HEK293 (cell line): Measurements from ENCODE around the gene TMEM187.

Experiments
- ATF2 ChIP-seq: fragments of 450-650 bp; formaldehyde crosslinking; IDR thresholded peaks from 2 replicates; pipeline ENCODE4 v1.5.1; 2016; ENCODE audit warnings: missing biosample characterization, missing genetic modification characterization, low read depth
- EGR2 ChIP-seq: fragments of 450-650 bp; formaldehyde crosslinking; IDR thresholded peaks from 2 replicates; pipeline ENCODE4 v1.5.1; 2016; ENCODE audit warnings: low read depth, missing biosample characterization, missing genetic modification characterization
- GLI2 ChIP-seq: fragments of 450-650 bp; formaldehyde crosslinking; IDR thresholded peaks from 2 replicates; pipeline ENCODE4; 2017; ENCODE audit warnings: missing biosample characterization, missing genetic modification characterization, low read depth, borderline replicate concordance
- GLIS2 ChIP-seq: fragments of 450-650 bp; formaldehyde crosslinking; IDR thresholded peaks from 2 replicates; pipeline ENCODE4 v1.5.1; 2016; ENCODE audit warnings: missing biosample characterization, missing genetic modification characterization
- HOXC10 ChIP-seq: sonication (generic); formaldehyde crosslinking; IDR thresholded peaks from 2 replicates; pipeline ENCODE4 v1.8.1; 2023; ENCODE audit warnings: mild to moderate bottlenecking, missing genetic modification reagents
- HOXD13 ChIP-seq: sonication (generic); formaldehyde crosslinking; IDR thresholded peaks from 2 replicates; pipeline ENCODE4 v1.8.0; 2022; ENCODE audit warnings: missing genetic modification reagents, borderline replicate concordance
- KLF10 ChIP-seq: fragments of 450-650 bp; IDR thresholded peaks from 2 replicates; pipeline ENCODE4 v1.5.1; 2018; ENCODE audit warnings: missing biosample characterization, mild to moderate bottlenecking, missing genetic modification characterization
- KLF7 ChIP-seq: fragments of 450-650 bp; formaldehyde crosslinking; IDR thresholded peaks from 2 replicates; pipeline ENCODE4 v1.5.1; 2016; ENCODE audit warnings: missing biosample characterization, missing genetic modification characterization, borderline replicate concordance
- SP3 ChIP-seq: fragments of 450-650 bp; formaldehyde crosslinking; IDR thresholded peaks from 2 replicates; pipeline ENCODE4 v1.5.1; 2016; ENCODE audit warnings: missing biosample characterization, missing genetic modification characterization
- ZBTB1 ChIP-seq: fragments of 450-650 bp; formaldehyde crosslinking; IDR thresholded peaks from 2 replicates; pipeline ENCODE4 v1.5.1; 2016; ENCODE audit warnings: missing biosample characterization, missing genetic modification characterization
- ZNF138 ChIP-seq: fragments of 450-650 bp; formaldehyde crosslinking; IDR thresholded peaks from 2 replicates; pipeline ENCODE4 v1.5.1; 2016; ENCODE audit warnings: missing biosample characterization, missing genetic modification characterization, borderline replicate concordance
- ZNF341 ChIP-seq: fragments of 450-650 bp; formaldehyde crosslinking; IDR thresholded peaks from 2 replicates; pipeline ENCODE4; 2016; ENCODE audit warnings: low read depth, missing biosample characterization, missing genetic modification characterization
- ZNF37A ChIP-seq: fragments of 450-650 bp; IDR thresholded peaks from 2 replicates; pipeline ENCODE4 v1.5.1; 2018; ENCODE audit warnings: missing biosample characterization, missing genetic modification characterization
- ZNF391 ChIP-seq: fragments of 450-650 bp; formaldehyde crosslinking; IDR thresholded peaks from 2 replicates; pipeline ENCODE4 v1.5.1; 2016; ENCODE audit warnings: low read depth, missing biosample characterization, missing genetic modification characterization, borderline replicate concordance
- ZNF394 ChIP-seq: fragments of 450-650 bp; formaldehyde crosslinking; IDR thresholded peaks from 2 replicates; pipeline ENCODE4 v1.5.1; 2016; ENCODE audit warnings: missing biosample characterization, missing genetic modification characterization, mild to moderate bottlenecking, moderate library complexity, borderline replicate concordance
- ZNF416 ChIP-seq: fragments of 450-650 bp; formaldehyde crosslinking; IDR thresholded peaks from 2 replicates; pipeline ENCODE4 v1.5.1; 2016; ENCODE audit warnings: missing biosample characterization, missing genetic modification characterization
- ZNF433 ChIP-seq: fragments of 450-650 bp; formaldehyde crosslinking; IDR thresholded peaks from 2 replicates; pipeline ENCODE4 v1.5.1; 2016; ENCODE audit warnings: missing biosample characterization, missing genetic modification characterization, low read depth
- ZNF548 ChIP-seq: fragments of 450-650 bp; formaldehyde crosslinking; IDR thresholded peaks from 2 replicates; pipeline ENCODE4 v1.5.1; 2016; ENCODE audit warnings: missing biosample characterization, missing genetic modification characterization
- ZNF624 ChIP-seq: fragments of 450-650 bp; formaldehyde crosslinking; IDR thresholded peaks from 2 replicates; pipeline ENCODE4 v1.5.1; 2017; ENCODE audit warnings: missing biosample characterization, missing genetic modification characterization
- ZNF670 ChIP-seq: fragments of 450-650 bp; formaldehyde crosslinking; IDR thresholded peaks from 2 replicates; pipeline ENCODE4 v1.5.1; 2016; ENCODE audit warnings: missing biosample characterization, missing genetic modification characterization, low read depth
- ZNF792 ChIP-seq: fragments of 450-650 bp; formaldehyde crosslinking; IDR thresholded peaks from 2 replicates; pipeline ENCODE4 v1.5.1; 2016; ENCODE audit warnings: missing biosample characterization, missing genetic modification characterization
- ZNF843 ChIP-seq: fragments of 450-650 bp; formaldehyde crosslinking; IDR thresholded peaks from 2 replicates; pipeline ENCODE4 v1.5.1; 2016; ENCODE audit warnings: missing biosample characterization, missing genetic modification characterization
- TF ChIP-seq, protein P1 (sequence below): fragments of 450-650 bp; formaldehyde crosslinking; IDR thresholded peaks from 2 replicates; pipeline ENCODE4 v1.5.1; 2017; ENCODE audit warnings: missing biosample characterization, missing genetic modification characterization
- TF ChIP-seq, protein P2 (sequence below): fragments of 450-650 bp; formaldehyde crosslinking; IDR thresholded peaks from 2 replicates; pipeline ENCODE4 v1.5.1; 2016; ENCODE audit warnings: missing biosample characterization, missing genetic modification characterization
- TF ChIP-seq, protein P3 (sequence below): fragments of 450-650 bp; formaldehyde crosslinking; conservative IDR thresholded peaks from 2 replicates; pipeline ENCODE4 v1.5.1; 2016; ENCODE audit warnings: low read depth, missing biosample characterization, missing genetic modification characterization
- TF ChIP-seq, protein P4 (sequence below): fragments of 450-650 bp; formaldehyde crosslinking; IDR thresholded peaks from 2 replicates; pipeline ENCODE4 v1.5.1; 2016; ENCODE audit warnings: missing biosample characterization, missing genetic modification characterization, borderline replicate concordance

The TMEM187 gene

DNA sequence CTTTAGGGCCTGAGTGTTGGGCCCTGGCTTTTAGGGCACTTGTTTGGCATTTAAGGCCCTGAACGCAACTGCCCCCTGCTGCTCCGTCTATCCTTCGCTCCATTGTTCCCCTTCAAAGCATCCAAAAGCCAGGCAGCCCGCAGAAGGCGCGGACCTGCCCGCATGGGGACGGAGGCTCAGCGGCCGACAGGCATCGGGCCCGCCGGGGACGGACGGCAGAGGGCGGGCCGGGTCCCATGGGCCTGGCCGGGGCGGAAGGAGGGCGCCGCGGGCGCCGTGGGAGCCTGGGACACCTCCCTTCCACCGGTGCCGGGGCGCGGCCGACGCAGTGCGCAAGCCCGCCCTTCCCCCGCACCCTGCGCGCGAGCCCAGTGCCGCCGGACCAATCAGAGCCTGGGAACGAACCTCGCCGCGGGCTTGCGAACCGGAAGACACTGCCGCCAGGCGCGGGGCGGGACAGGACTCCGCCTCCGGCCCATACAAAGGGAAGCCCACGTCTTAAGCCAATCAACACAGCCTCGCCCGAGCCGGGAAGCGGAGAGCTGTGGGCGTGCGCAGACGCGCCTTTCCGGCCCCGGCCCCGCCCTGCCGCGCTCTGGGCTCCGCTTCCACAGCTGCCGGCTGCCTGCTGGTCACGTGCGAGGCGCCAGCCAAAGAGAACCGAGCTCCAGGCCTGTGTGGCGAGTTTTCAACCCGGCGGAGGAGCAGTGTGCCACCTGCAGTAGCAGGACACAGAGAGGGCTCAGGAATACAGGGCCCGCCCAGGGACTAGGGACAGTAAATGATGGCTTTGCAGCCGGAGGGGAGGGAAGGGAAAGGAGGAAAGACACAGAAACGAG is 44.4 kb upstream of the TMEM187 start (continued):
- TF ChIP-seq ATF2 (tag by site-specific recombination) (no peak), ZNF670 (tag by site-specific recombination) (no peak), ZNF433 (tag by site-specific recombination) (no peak), HOXD13 (no peak), ZNF416 (tag by site-specific recombination) (no peak), ZNF624 (tag by site-specific recombination) (no peak), ZNF792 (tag by site-specific recombination) (no peak), ZNF341 (tag by site-specific recombination) (peak; percentile 19), EGR2 (tag by site-specific recombination) (peak; percentile 90), ZNF843 (tag by site-specific recombination) (peak; percentile 31; the same call in 1 of the 2 replicates), HOXC10 (peak; percentile 62; the same call in 1 of the 2 replicates), GLIS2 (tag by site-specific recombination) (peak; percentile 72; the same call in 1 of the 2 replicates), ZBTB1 (tag by site-specific recombination) (no peak), KLF7 (tag by site-specific recombination) (peak; percentile 28; the same call in 1 of the 2 replicates), ZNF548 (tag by site-specific recombination) (no peak), ZNF37A (tag by site-specific recombination) (no peak), ZNF394 (tag by site-specific recombination) (no peak), KLF10 (tag by site-specific recombination) (peak; percentile 95), ZNF138 (tag by site-specific recombination) (no peak), SP3 (tag by site-specific recombination) (peak; percentile 97), ZNF391 (tag by site-specific recombination) (no peak), GLI2 (tag by site-specific recombination) (peak; percentile 46; the same call in 1 of the 2 replicates)
- TF ChIP-seq, protein P1, sequence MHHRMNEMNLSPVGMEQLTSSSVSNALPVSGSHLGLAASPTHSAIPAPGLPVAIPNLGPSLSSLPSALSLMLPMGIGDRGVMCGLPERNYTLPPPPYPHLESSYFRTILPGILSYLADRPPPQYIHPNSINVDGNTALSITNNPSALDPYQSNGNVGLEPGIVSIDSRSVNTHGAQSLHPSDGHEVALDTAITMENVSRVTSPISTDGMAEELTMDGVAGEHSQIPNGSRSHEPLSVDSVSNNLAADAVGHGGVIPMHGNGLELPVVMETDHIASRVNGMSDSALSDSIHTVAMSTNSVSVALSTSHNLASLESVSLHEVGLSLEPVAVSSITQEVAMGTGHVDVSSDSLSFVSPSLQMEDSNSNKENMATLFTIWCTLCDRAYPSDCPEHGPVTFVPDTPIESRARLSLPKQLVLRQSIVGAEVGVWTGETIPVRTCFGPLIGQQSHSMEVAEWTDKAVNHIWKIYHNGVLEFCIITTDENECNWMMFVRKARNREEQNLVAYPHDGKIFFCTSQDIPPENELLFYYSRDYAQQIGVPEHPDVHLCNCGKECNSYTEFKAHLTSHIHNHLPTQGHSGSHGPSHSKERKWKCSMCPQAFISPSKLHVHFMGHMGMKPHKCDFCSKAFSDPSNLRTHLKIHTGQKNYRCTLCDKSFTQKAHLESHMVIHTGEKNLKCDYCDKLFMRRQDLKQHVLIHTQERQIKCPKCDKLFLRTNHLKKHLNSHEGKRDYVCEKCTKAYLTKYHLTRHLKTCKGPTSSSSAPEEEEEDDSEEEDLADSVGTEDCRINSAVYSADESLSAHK (tag by site-specific recombination): no peak
- TF ChIP-seq, protein P2, sequence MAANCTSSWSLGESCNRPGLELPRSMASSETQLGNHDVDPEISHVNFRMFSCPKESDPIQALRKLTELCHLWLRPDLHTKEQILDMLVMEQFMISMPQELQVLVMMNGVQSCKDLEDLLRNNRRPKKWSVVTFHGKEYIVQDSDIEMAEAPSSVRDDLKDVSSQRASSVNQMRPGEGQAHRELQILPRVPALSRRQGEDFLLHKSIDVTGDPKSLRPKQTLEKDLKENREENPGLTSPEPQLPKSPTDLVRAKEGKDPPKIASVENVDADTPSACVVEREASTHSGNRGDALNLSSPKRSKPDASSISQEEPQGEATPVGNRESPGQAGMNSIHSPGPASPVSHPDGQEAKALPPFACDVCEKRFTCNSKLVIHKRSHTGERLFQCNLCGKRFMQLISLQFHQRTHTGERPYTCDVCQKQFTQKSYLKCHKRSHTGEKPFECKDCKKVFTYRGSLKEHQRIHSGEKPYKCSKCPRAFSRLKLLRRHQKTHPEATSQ (tag by site-specific recombination): no peak
- TF ChIP-seq, protein P3, sequence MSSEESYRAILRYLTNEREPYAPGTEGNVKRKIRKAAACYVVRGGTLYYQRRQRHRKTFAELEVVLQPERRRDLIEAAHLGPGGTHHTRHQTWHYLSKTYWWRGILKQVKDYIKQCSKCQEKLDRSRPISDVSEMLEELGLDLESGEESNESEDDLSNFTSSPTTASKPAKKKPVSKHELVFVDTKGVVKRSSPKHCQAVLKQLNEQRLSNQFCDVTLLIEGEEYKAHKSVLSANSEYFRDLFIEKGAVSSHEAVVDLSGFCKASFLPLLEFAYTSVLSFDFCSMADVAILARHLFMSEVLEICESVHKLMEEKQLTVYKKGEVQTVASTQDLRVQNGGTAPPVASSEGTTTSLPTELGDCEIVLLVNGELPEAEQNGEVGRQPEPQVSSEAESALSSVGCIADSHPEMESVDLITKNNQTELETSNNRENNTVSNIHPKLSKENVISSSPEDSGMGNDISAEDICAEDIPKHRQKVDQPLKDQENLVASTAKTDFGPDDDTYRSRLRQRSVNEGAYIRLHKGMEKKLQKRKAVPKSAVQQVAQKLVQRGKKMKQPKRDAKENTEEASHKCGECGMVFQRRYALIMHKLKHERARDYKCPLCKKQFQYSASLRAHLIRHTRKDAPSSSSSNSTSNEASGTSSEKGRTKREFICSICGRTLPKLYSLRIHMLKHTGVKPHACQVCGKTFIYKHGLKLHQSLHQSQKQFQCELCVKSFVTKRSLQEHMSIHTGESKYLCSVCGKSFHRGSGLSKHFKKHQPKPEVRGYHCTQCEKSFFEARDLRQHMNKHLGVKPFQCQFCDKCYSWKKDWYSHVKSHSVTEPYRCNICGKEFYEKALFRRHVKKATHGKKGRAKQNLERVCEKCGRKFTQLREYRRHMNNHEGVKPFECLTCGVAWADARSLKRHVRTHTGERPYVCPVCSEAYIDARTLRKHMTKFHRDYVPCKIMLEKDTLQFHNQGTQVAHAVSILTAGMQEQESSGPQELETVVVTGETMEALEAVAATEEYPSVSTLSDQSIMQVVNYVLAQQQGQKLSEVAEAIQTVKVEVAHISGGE (tag by site-specific recombination): peak; percentile 91
- TF ChIP-seq, protein P4, sequence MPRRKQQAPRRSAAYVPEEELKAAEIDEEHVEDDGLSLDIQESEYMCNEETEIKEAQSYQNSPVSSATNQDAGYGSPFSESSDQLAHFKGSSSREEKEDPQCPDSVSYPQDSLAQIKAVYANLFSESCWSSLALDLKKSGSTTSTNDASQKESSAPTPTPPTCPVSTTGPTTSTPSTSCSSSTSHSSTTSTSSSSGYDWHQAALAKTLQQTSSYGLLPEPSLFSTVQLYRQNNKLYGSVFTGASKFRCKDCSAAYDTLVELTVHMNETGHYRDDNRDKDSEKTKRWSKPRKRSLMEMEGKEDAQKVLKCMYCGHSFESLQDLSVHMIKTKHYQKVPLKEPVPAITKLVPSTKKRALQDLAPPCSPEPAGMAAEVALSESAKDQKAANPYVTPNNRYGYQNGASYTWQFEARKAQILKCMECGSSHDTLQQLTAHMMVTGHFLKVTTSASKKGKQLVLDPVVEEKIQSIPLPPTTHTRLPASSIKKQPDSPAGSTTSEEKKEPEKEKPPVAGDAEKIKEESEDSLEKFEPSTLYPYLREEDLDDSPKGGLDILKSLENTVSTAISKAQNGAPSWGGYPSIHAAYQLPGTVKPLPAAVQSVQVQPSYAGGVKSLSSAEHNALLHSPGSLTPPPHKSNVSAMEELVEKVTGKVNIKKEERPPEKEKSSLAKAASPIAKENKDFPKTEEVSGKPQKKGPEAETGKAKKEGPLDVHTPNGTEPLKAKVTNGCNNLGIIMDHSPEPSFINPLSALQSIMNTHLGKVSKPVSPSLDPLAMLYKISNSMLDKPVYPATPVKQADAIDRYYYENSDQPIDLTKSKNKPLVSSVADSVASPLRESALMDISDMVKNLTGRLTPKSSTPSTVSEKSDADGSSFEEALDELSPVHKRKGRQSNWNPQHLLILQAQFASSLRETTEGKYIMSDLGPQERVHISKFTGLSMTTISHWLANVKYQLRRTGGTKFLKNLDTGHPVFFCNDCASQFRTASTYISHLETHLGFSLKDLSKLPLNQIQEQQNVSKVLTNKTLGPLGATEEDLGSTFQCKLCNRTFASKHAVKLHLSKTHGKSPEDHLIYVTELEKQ (tag by site-specific recombination): no peak
